GM21423 (cell line): ENCODE measurements around the gene HSPA8.
A peak's percentile ranks its signal among the peaks of the same experiment; 100 is the strongest.
"Not testable (repeated sequence)": the region's sequence is repeated elsewhere in the genome, so short reads cannot be mapped to it uniquely, and the experiment has no call there.

Experiments
- ATAC-seq: cut with Tn5 transposase; IDR thresholded peaks from one replicate; pipeline ENCODE4 v1.9.1; 2021; ENCODE audit warnings: mild to moderate bottlenecking, moderate library complexity; ENCODE audit not compliant: unreplicated experiment

Gene HSPA8

DNA sequence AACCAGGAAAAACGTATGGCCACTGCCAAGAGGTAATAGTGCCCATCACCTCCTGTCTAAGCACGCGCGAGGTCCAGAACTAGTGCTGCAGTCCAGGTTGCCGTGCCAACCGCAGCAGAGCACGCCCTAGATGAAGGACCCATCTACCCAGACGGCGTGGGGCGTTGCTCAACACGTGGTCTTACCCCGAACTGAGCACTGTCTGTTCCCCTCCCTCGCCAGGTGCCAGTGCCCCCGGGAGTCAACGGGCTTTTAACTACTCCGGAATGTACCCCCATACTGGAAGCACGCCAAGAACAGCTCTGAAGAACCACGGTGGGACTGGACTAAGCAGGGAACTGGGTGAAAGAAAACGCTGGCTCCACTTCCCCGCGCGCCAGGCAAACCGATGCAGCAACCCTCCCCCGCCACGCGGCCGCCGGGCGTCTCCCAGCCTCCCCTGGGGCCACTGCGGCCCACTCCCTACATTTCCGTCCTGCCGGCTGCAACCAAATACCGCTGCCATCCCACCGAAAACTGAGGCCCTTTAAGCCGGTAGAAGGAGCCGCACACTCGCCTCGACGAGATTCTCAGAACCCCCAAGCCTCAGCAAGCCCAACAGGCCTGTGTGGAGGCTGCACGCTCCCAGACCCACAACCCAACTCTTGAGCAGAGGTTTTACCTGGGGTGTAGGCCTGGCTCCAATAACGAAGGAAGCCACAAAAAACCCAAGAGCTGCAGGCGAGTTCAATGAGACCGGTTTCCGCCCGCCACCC is at the start of gene HSPA8:
Gene HSPA8, minus strand, starts transcription at position 734 of the 755 bp plus-strand sequence. CDS start 812 bp downstream, outside the sequence.
- ATAC-seq = peak; percentile 12

DNA sequence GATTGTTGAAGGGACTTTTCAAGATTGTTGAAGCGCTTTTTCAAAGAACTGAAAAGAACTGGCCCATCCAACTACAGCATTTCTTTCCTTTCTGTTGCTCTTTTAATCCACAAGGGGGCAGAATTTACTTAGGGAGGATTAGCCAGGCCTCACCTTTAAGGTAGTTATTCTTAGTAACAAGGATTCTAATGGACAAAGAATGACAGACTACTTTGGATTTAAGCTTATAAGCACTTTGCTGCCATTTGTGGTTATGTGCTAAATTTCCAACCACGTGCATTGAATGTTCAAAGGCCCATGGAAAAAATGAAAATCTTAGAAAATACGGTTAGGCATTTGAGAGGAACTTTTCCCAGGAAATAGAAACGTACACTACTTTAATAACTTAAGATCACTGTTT is 49.5 kb upstream of the HSPA8 start:
- no peak for ATAC-seq

DNA sequence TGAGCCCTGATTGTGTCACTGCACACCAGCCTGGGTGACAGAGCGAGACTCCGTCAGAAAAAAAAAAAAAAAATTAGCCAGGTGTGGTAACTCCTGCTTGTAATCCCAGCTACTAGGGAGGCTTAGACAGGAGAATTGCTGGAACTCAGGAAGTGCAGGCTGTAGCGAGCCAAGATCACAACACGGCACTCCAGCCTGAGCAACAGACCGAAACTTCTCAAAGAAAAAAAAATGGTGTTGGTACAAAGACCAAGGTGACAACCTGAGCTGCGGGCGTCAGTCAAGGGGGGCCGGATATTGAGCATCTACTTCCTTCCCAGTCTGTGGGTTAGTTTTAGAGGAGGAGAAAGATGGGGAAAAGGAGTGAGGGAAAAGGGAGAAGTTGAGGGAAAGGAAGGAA is 48.5 kb upstream of the HSPA8 start:
- no peak for ATAC-seq

DNA sequence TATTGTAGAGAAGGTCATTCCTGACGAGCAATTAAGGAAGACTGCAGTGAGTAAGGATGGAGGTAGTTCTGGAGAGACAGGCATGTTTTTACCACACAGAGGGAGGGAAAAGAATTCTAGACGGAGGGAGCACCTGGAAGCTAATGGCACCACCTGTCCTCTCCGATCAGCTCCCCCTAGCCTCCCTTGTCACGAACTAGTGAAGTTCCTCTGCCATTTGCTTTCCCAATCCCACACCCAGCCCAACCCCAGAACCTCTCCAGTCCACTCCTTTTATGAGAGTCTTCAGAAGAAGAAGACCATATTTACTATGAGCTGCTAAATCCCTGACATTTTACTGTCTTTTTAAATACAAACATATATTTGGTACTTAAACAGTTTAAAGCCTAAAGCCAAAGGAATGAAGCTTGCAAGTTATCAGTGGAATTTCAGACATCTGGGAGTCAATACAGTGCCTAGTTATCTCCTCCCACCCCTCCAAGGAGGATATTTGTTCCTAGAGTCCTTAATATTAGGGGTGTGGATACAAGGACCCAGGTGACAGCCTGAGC is 46.1 kb upstream of the HSPA8 start:
- ATAC-seq = no peak

DNA sequence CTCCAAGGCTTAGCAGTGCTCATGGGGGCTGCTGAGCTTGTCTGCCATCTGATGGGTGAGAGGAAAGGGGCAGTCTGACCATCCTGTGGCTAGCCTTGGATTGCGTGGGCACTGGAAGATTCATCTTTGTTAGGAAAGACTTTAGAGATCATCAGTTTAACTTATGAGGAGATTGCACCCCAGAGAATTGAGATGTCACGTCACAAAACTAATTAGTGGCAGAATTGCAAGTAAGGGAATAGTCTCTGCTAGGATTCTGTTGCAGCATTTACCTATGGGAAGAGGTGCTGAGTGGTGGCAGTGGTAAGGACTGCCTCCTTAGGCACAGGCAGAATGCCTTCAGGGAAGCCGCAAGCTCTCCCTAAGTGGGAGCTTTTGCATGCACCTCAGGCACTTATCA is 42.8 kb upstream of the HSPA8 start:
- ATAC-seq = no peak

DNA sequence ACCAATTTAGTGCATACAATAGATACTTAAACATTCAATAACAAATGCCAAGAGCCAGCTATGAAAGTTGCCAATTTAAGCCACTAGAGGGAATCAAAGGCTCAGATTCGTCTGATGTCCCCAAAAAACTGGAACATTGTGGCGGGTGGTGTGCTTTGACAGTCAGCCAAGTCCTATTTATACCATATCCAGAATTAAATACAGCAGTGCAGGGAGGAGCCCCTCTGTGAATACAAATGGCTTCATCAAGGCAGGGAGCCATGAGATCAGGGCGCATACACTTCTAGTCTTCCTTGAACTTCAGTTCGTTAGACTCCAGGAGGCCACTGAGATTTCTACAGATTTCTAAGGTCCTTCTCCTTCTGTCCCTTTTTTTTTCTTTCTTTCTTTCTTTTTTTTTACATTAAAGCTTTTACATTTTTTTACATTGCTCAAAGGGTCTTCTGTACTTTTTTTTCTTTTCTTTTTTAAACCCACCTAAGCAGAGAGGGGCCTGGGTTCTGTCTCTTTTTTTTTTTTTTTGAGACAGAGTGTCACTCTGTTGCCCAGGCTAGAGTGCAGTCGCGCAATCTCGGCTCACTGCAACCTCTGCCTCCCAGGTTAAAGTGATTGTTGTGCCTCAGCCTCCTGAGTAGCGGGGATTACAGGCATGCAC is 41.5 kb upstream of the HSPA8 start:
- no peak for ATAC-seq

DNA sequence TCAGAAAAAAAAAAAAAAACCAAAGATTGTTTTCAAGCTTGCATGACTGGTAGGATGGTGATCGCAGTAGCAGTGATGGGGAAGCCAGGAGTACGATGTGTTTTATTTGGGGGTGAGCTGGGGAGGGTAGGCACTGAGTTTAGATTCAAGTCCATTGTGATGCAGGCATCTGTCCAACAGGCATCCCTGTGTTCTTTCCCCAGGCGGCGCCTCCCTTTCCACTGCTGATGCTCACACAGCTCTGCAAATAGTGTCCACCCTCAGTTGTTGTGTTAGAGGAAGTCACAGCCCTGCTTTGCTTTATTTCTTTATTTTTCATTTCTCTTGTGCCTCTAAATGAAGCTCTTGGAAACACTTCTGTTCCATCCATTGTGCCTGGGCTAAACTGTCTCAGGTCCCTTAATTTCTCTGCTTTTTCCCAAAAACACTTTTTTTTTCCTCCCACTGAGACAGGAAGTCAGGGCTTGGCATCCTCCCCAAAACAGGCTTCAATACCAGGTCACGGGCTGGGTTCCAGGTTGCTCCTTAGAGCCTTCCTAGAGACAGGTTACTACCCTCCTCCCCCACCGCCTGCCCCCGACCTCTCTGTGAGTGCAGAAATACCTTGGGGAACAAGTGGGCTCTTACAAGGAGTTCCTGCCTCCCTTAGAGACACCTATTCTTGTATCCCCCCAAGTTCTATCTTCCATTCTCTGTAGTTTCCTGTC is 38.6 kb upstream of the HSPA8 start:
- no peak for ATAC-seq

DNA sequence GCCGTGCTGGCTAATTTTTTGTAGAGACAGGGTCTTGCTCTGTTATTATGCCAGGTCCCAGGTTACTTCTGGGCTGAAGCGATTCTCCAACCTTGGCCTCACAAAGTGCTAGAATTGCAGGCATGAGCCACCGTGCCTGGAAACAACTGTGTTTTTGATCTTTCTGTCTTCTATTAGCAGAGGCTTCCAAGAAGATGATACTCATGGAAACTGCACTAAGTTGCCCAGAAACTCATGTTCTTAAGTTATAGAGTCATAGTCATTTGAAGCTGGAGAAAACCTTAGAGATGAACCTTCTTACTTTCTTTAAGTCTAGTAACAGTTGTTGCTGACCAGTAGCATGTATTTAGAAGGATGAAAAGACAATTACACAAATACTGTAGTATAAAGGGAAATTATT is 37.1 kb upstream of the HSPA8 start:
- no peak for ATAC-seq

DNA sequence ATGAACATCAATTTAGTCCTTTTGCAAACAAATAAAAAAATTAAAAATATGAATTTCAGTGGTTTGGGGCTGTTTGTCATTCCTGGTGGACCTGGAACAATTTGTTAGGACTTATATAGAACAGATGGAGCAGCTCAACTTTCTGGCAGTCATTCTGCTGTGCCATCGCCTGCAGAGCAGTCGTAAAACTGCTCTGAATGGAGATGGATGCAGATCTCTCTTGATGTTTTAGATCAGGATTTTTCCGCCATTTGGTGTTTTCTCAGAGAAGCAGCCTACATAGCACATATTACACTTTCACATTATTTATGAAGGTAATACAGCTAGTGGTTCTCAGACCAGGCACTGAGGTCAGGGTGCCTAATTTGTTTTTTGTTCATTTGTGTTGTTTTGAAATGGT is 31.8 kb upstream of the HSPA8 start:
- ATAC-seq = no peak

DNA sequence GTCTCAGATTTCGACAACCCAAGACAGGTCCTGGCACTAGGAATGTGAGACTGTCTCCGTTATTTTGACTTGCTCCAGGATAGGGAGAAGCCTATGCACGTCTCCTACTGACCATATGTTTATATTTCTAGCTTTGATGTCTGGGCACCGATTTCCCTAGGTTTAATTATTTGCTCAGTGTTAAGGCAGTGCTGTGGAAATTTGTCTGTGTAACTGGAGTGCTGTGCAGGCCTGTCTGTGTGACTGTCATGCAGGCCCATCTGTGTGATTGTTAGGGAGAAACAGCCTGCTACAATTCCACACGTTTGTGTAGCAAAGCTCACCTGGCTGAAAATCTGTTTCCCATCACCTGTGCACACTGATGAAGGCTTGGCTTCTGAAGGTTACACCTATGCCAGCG is 29.6 kb upstream of the HSPA8 start:
- no peak for ATAC-seq

DNA sequence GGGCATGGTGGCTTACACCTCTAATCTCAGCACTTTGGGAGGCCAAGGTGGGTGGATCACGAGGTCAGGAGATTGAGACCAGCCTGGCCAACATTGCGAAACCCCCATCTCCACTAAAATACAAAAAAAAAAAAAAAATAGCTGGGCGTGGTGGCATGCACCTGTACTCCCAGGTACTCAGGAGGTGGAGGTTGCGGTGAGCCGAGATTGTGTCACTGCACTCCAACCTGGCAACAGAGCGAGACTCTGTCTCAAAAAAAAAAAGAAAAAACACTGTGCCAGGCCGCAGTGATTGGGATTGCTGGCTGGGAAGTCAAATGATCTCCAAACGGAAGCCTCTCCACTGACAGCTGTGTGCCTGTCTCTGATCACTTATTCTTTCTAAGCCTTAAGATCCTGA is 28.2 kb upstream of the HSPA8 start:
- not testable (repeated sequence) for ATAC-seq

DNA sequence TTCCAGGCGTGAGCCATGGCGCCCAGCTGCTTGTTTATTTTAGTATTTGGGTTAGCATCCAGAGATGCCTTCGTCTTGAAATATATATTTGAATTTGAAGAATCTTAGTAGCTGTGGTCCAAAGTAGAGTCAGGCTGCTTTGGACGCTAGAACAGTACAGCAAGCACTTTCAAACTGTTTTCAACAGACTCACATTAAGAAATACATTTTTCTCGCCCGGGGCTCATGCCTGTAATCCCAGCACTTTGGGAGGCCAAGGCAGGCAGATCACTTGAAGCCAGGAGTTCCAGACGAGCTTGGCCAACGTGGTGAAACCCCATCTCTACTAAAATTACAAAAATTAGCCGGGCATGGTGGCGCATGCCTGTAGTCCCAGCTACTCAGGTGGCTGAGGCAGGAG is 27.0 kb upstream of the HSPA8 start:
- ATAC-seq = not testable (repeated sequence)

DNA sequence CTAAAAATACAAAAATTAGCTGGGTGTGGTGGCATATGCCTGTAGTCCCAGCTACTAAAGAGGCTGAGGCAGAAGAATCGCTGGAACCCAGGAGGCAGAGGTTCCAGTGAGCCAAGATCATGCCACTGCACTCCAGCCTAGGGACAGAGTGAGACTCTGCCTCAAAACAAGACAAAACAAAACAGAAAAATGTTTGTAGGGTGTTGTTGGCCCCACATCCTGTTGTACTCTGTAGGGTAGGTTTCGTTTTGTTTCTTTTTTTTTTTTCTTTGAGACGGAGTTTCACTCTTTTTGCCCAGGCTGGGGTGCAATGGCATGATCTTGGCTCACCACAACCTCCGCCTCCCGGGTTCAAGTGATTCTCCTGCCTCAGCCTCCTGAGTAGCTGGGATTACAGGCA is 25.7 kb upstream of the HSPA8 start:
- ATAC-seq = peak; percentile 87

DNA sequence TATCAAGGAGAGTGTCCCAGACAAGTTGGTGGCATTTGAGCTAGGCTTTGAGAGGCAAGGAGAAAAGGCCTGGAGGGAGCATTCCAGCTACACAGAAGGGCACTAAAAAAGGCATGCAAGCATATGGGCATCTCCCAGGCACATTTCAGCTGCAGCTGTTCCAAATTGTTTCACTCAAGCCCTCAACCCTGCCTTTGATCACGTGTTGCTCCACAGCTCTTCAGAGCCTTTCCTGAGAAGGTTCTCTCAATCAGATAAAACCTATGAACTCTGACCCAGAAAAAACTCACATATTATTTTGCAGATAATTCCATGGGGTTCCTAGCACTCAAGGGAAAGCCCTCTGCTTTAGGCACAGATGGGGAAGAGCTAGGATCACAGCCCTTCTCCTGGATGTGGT is 24.4 kb upstream of the HSPA8 start:
- no peak for ATAC-seq

DNA sequence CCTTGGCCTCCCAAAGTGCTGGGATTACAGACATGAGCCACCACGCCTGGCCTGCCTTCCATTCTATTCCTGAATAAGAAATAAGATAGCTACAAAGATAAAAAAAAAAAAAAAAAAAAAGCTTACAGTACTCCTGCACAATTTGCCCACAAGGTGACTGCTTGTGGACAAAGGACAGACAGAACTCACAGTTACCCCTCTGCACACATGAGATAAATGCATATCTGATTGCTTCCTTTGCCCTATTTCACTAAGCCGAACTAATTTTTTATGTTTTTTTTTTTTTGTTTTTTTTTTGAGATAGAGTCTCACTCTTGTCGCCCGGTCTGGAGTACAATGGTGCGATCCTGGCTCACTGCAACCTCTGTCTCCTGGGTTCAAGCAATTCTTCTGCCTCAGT is 23.6 kb upstream of the HSPA8 start:
- no peak for ATAC-seq

DNA sequence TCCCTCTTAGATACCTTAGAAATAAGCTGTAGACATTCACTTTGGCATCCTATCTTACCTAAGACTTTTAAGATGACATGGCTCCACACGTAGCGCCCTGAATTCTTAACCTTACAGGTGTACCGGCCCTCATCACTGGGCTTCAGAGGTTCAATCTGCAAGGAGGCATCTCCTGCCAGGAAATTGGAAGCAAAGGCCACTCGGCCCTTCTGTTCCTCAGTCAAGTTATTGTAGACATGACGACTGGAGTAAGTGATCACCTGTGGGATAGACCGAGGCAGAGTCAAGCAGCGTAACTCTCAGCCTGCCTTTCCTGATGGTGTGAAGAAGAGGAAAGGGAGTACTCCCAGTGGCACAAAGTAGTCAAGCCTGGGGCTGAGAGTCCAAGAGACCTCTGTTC is 22.5 kb upstream of the HSPA8 start:
- no peak for ATAC-seq

DNA sequence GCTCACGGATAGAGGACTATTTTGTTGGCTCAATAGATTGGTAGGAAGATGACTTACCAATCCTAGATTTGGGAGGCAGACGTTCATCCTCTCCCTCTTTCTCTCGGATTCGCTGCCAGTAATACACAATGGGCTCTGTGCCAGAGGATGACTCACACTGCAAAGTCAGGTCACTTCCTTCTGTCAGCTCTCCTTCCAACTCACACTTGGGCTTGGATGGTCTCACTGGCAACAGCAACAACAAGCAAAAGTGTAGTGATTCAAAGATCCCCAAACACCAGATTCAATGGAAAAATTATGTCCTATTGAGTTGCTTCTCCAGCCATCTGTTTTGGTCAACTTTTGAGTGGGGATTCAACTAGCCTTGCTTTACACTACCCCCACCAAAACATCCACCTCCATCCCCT is 21.7 kb upstream of the HSPA8 start:
- ATAC-seq = no peak

DNA sequence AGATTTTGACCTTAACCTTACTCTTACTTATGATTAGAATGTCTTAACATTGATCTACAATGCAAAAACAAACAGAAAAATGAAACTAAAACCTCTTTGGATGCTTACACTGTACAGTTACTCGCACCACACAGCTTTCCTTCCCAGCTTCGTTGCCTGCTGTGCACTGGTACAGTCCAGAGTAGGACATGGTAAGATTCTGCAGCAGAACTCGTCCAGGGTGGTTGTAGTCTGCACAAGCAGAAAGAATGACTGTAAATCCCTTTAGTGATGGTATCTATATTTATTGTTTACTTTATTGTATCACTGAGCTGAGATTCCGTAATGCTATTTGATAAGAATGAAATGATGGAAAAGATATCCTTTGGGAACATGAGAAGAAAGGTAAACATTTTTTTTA is 21.0 kb upstream of the HSPA8 start:
- no peak for ATAC-seq

DNA sequence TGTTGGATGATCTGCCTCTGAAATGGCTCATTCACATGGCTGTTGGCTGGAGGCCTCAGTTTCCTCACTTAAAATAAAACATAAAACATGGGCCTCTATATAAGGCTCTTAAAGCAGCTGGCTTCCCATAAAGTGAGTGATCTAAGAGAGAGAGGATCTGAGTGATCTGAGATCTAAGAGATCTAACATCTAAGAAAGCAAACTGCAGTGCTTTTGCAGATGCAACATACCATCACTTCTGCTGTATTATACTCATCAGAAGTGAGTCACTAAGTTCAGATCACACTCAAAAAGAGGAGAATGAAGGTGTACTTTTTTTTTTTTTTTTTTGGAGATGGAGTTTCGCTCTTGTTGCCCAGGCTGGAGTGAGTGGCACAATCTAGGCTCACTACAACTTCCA is 18.1 kb upstream of the HSPA8 start:
- no peak for ATAC-seq

DNA sequence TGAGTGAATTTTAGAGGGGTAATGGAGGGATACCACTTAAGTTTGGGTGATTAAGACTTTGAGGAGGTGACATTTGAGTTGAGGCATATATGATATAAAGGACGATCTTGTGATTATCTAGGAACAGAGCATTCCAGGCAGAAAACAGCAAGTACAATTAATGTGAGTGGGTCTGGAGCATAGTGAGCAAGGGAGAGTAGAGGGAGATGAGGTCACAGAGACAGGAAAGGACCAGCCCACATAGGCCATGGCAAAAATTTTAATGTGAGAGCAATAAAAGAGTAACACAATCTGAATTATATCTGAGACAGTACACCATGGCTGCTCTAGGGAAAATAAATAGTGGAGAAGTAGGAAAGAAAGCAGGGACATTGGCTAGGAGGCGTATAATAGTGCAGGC is 14.5 kb upstream of the HSPA8 start:
- ATAC-seq = no peak

DNA sequence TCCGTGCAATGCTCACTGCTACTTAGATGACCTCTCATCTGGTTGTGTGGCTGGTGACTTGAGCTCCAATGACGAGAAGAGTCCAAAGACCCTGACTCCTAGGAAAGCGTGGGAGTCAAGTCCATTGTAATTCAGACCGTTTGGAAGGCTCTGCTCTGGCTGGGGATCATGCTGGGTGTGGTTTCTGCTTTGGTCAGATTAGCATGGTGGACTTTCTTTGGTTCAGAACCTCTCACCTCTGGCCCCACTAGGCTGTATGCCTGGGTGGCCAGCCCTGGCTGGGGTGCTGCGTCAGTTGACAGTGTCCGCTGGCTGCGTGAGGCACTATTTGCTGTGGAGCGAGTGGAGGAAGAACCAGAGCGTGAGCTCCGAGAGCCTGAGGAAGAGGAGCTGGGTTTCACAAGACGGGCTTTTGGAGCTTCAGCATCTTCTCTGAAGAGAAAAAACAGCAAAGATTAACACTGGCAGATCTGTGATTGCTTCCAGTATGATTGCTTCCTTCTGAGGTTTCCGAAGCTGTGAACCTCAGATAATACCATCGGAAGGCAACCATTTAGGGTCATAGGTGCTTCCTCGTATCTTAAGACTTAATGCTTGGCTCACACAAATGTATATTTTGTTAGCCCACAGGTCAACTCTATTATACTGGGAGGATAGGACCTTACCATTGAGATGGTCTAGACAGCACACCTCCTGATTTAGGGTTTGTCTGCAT is 11.6 kb upstream of the HSPA8 start:
- ATAC-seq = no peak
